ENCODE results near the gene SLC45A3. TPM values are rescaled to one million over a fixed set of nuclear protein-coding genes. Genes with fewer than 3 reads are reported as not detected.

The SLC45A3 gene
- total RNA-seq, 4 donors from 2014 or later, result 12.2 to 29.1 (median 17.0) TPM

- in situ Hi-C loops (cut with MboI; ENCODE audit: low pct_ligation_motif_present in 1 of 4, low pct_unique_long_range_greater_than_20kb in 1 of 4, low sequenced_read_pairs in 3 of 4) (loop anchor here in 1 of 4 donors (10.0 kb wide), 1 partner anchor 56 kb away; no protein-coding TSS in a partner anchor), intact Hi-C loops (cut with DNase I; ENCODE audit: low total_unique reads) (no loop called here)
- Histone ChIP-seq H3K4me1 (peaks cover 0 to 25% (median 10%) of the 10 kb centered on the region in 4 donors), H3K36me3 (no peaks in the 10 kb centered on the region), H3K9me3 (no peaks in the 10 kb centered on the region), H3K4me3 (no peak overlapping the region), H3K27ac (no peak overlapping the region), H3K27me3 (no peaks in the 10 kb centered on the region)
- DNase-seq, result no peak
- 42 to 71% methylated on average over 1 of the region's 1 CpG for WGBS, 2 donors (ENCODE audit: low coverage in 1 of 2)
- TF ChIP-seq POLR2AphosphoS5 (IDR thresholded peaks at IDR 0.05) (no peak), POLR2A (IDR thresholded peaks at IDR 0.05) (no peak), CTCF (IDR thresholded peaks at IDR 0.05) (no peak), EP300 (IDR thresholded peaks at IDR 0.05; ENCODE audit: low read depth) (no peak)
These were observed 30.1 kb upstream of the SLC45A3 start for GRCh38 chr1:205710201-205711062.

- TF ChIP-seq POLR2A (IDR thresholded peaks at IDR 0.05), result no peak
- 92 to 94% methylated on average over 2 of the region's 2 CpGs for WGBS, 2 donors (ENCODE audit: low coverage in 1 of 2)
- in situ Hi-C loops (cut with MboI; ENCODE audit: low pct_ligation_motif_present in 1 of 4, low pct_unique_long_range_greater_than_20kb in 1 of 4, low sequenced_read_pairs in 3 of 4) (loop anchor here in 1 of 4 donors (10.0 kb wide), 1 partner anchor 55 kb away; no protein-coding TSS in a partner anchor), intact Hi-C loops (cut with DNase I; ENCODE audit: low total_unique reads) (no loop called here)
- Histone ChIP-seq H3K9me3 (no peaks in the 10 kb centered on the region), H3K36me3 (no peaks in the 10 kb centered on the region), H3K27me3 (no peaks in the 10 kb centered on the region), H3K4me1 (peaks cover 0 to 25% (median 8%) of the 10 kb centered on the region in 4 donors), H3K4me3 (no peak overlapping the region), H3K27ac (no peak overlapping the region)
- DNase-seq, result no peak
These were observed 29.3 kb upstream of the SLC45A3 start for GRCh38 chr1:205709640-205710039.

GRCh38 chr1:205709059-205709398 is 28.7 kb upstream of the SLC45A3 start:
- TF ChIP-seq EP300 (IDR thresholded peaks at IDR 0.05; ENCODE audit: low read depth) (no peak), POLR2A (IDR thresholded peaks at IDR 0.05) (no peak), POLR2AphosphoS5 (IDR thresholded peaks at IDR 0.05) (no peak), CTCF (IDR thresholded peaks at IDR 0.05) (no peak)
- H3K36me3 ChIP-seq, result no peaks in the 10 kb centered on the region
- no peaks in the 10 kb centered on the region for H3K27me3 ChIP-seq
- in situ Hi-C loops (cut with MboI; ENCODE audit: low pct_ligation_motif_present in 1 of 4, low pct_unique_long_range_greater_than_20kb in 1 of 4, low sequenced_read_pairs in 3 of 4) (no loop called here), intact Hi-C loops (cut with DNase I; ENCODE audit: low total_unique reads) (no loop called here)
- H3K4me3 ChIP-seq, result no peak overlapping the region
- peaks cover 0 to 22% (median 8%) of the 10 kb centered on the region in 4 donors for H3K4me1 ChIP-seq
- no peak overlapping the region for H3K27ac ChIP-seq
- H3K9me3 ChIP-seq, result no peaks in the 10 kb centered on the region
- 46 to 57% methylated on average over 1 to 4 of the region's 4 CpGs for WGBS, 2 donors (ENCODE audit: low coverage in 1 of 2)
- no peak for DNase-seq

GRCh38 chr1:205706601-205707502 is 26.5 kb upstream of the SLC45A3 start:
- TF ChIP-seq POLR2AphosphoS5 (IDR thresholded peaks at IDR 0.05), result no peak
- no peak for TF ChIP-seq EP300 (IDR thresholded peaks at IDR 0.05; ENCODE audit: low read depth)
- no peak for TF ChIP-seq CTCF (IDR thresholded peaks at IDR 0.05)
- TF ChIP-seq POLR2A (IDR thresholded peaks at IDR 0.05), result no peak
- Histone ChIP-seq H3K4me3 (no peak overlapping the region), H3K9me3 (no peaks in the 10 kb centered on the region), H3K27ac (no peak overlapping the region), H3K27me3 (no peaks in the 10 kb centered on the region), H3K36me3 (no peaks in the 10 kb centered on the region), H3K4me1 (peaks cover 0 to 12% (median 0%) of the 10 kb centered on the region in 4 donors)
- 88 to 92% methylated on average over 6 of the region's 6 CpGs for WGBS, 2 donors (ENCODE audit: low coverage in 1 of 2)
- intact Hi-C loops (cut with DNase I; ENCODE audit: low total_unique reads), result no loop called here
- DNase-seq, result no peak
- in situ Hi-C loops (cut with MboI; ENCODE audit: low pct_ligation_motif_present in 1 of 4, low pct_unique_long_range_greater_than_20kb in 1 of 4, low sequenced_read_pairs in 3 of 4), result no loop called here

Measured in transverse colon (tissue), 4 donors.